EL (cell line): ENCODE measurements around the gene ARHGAP10.
"Not testable (repeated sequence)": the region's sequence is repeated elsewhere in the genome, so short reads cannot be mapped to it uniquely, and the experiment has no call there.

ENCODE experiments used
- DNase-seq: peaks from one replicate; pipeline ENCODE4 v3.0.0-alpha.2; 2016

The ARHGAP10 gene

GRCh38 chr4:147855571-147856009 lies 123.7 kb downstream of the ARHGAP10 start:
- DNase-seq = no peak

- DNase-seq = no peak
Observed at GRCh38 chr4:147860960-147861359, 129.1 kb downstream of the ARHGAP10 start.

GRCh38 chr4:147862043-147862692 lies 130.3 kb downstream of the ARHGAP10 start:
- no peak for DNase-seq

- DNase-seq = peak; percentile 8
Observed at GRCh38 chr4:147863111-147863747, 131.3 kb downstream of the ARHGAP10 start.

- DNase-seq = peak; percentile 8
Observed at GRCh38 chr4:147863808-147864472, 132.1 kb downstream of the ARHGAP10 start.

- no peak for DNase-seq
Observed at GRCh38 chr4:147864607-147865006, 132.7 kb downstream of the ARHGAP10 start.

GRCh38 chr4:147865926-147866325 lies 134.0 kb downstream of the ARHGAP10 start:
- DNase-seq = peak; percentile 57

GRCh38 chr4:147866532-147867271 lies 134.8 kb downstream of the ARHGAP10 start:
- peak; percentile 87 for DNase-seq

GRCh38 chr4:147874109-147874508 lies 142.2 kb downstream of the ARHGAP10 start:
- DNase-seq = no peak

GRCh38 chr4:147877308-147877771 lies 145.5 kb downstream of the ARHGAP10 start:
- DNase-seq = no peak

GRCh38 chr4:147879676-147880075 lies 147.8 kb downstream of the ARHGAP10 start:
- no peak for DNase-seq

- no peak for DNase-seq
Observed at GRCh38 chr4:147880511-147880910, 148.6 kb downstream of the ARHGAP10 start.

GRCh38 chr4:147884536-147884935 lies 152.6 kb downstream of the ARHGAP10 start:
- no peak for DNase-seq

- DNase-seq = not testable (repeated sequence)
Observed at GRCh38 chr4:147885216-147885615, 153.3 kb downstream of the ARHGAP10 start.

GRCh38 chr4:147891476-147892115 lies 159.7 kb downstream of the ARHGAP10 start:
- DNase-seq = no peak

- peak; percentile 6 for DNase-seq
Observed at GRCh38 chr4:147899512-147899911, 167.6 kb downstream of the ARHGAP10 start.

GRCh38 chr4:147901388-147901787 lies 169.5 kb downstream of the ARHGAP10 start:
- DNase-seq = peak; percentile 6

GRCh38 chr4:147901916-147902315 lies 170.0 kb downstream of the ARHGAP10 start:
- DNase-seq = peak; percentile 21

GRCh38 chr4:147909225-147909624 lies 177.3 kb downstream of the ARHGAP10 start:
- no peak for DNase-seq

GRCh38 chr4:147910315-147910714 lies 178.4 kb downstream of the ARHGAP10 start:
- no peak for DNase-seq

GRCh38 chr4:147912106-147912505 lies 180.2 kb downstream of the ARHGAP10 start:
- DNase-seq = not testable (repeated sequence)

GRCh38 chr4:147913137-147913536 lies 181.2 kb downstream of the ARHGAP10 start:
- DNase-seq = no peak

GRCh38 chr4:147916351-147916750 lies 184.5 kb downstream of the ARHGAP10 start:
- peak; percentile 45 for DNase-seq
